OCI-LY7 (cell line): ENCODE data around the gene GIPC1. TPM values are rescaled to one million over a fixed set of nuclear protein-coding genes. Genes with fewer than 3 reads are reported as not detected.
A peak's percentile ranks its signal among the peaks of the same experiment; 100 is the strongest.

Source experiments
- BruUV-seq: library from RNA; stranded (reverse); fragments of 400-500 nt; replicated peaks from 2 replicates; lab custom pipeline; 2021; lab: Mats Ljungman, UMichigan
- CTCF ChIA-PET: fragments of 300-600 bp; sonication (Branson Sonifier 250); formaldehyde crosslinking; loops from one replicate; lab custom pipeline; 2022; ENCODE audit warnings: antibody characterized with exemption; ENCODE audit not compliant: unreplicated experiment; lab: Charles Lee
- POLR2A ChIA-PET: fragments of 300-600 bp; sonication (Branson Sonifier 250); formaldehyde crosslinking; loops from one replicate; lab custom pipeline; 2022; ENCODE audit warnings: antibody characterized with exemption; lab: Charles Lee
- DNase-seq: peaks from one replicate; pipeline ENCODE4 v3.0.0-alpha.2; 2015; ENCODE audit warnings: low spot score
- H2AFZ ChIP-seq: fragments of 200-600 bp; sonication (generic), shearing (Covaris generic); 2 replicates; pipeline ENCODE4 v1.6.1; 2014; ENCODE audit warnings: mild to moderate bottlenecking, antibody characterized with exemption, low read length, moderate library complexity
- H3K27ac ChIP-seq: fragments of 200-600 bp; sonication (generic); 2 replicates; pipeline ENCODE4 v1.5.1; 2014; ENCODE audit warnings: mixed run types, low read depth, mild to moderate bottlenecking, moderate library complexity, low read length, inconsistent platforms; ENCODE audit not compliant: poor library complexity, severe bottlenecking
- H3K36me3 ChIP-seq: fragments of 200-600 bp; sonication (generic); 2 replicates; pipeline ENCODE4 v1.6.1; 2014; ENCODE audit warnings: mild to moderate bottlenecking, antibody characterized with exemption, low read length, moderate library complexity, mixed read lengths; ENCODE audit not compliant: insufficient read depth
- H3K4me1 ChIP-seq: fragments of 200-600 bp; sonication (generic); 2 replicates; pipeline ENCODE4 v1.5.1; 2014; ENCODE audit warnings: mild to moderate bottlenecking, low read length; ENCODE audit not compliant: insufficient read depth, poor library complexity, severe bottlenecking
- H3K4me2 ChIP-seq: fragments of 200-600 bp; sonication (generic); 2 replicates; pipeline ENCODE4 v1.6.1; 2014; ENCODE audit warnings: mild to moderate bottlenecking, low read length
- H3K4me3 ChIP-seq: fragments of 200-600 bp; sonication (generic); 2 replicates; pipeline ENCODE4 v1.5.1; 2014; ENCODE audit warnings: mild to moderate bottlenecking, low read depth, low read length; ENCODE audit not compliant: poor library complexity, severe bottlenecking
- H3K79me2 ChIP-seq: fragments of 200-600 bp; sonication (generic); 2 replicates; pipeline ENCODE4 v1.6.1; 2016; ENCODE audit warnings: low read depth, mild to moderate bottlenecking, low read length, moderate library complexity, mixed read lengths; ENCODE audit not compliant: insufficient read depth
- H3K9me2 ChIP-seq: fragments of 200-600 bp; sonication (generic); 2 replicates; pipeline ENCODE4 v1.6.1; 2016; ENCODE audit warnings: mild to moderate bottlenecking, low read length, mixed read lengths; ENCODE audit not compliant: insufficient read depth
- H3K9me3 ChIP-seq: fragments of 200-600 bp; sonication (generic); 2 replicates; pipeline ENCODE4 v1.6.1; 2014; ENCODE audit warnings: mild to moderate bottlenecking, mixed run types, low read length, mixed read lengths
- H4K20me1 ChIP-seq: fragments of 200-600 bp; sonication (generic); 2 replicates; pipeline ENCODE4 v1.6.1; 2014; ENCODE audit warnings: mild to moderate bottlenecking, antibody characterized with exemption, low read length, moderate library complexity, mixed read lengths; ENCODE audit not compliant: insufficient read depth
- EZH2phosphoT487 ChIP-seq: fragments of 200-600 bp; sonication (generic); IDR thresholded peaks from 2 replicates; pipeline ENCODE4 v1.6.1; 2018; ENCODE audit warnings: low read depth, borderline replicate concordance, mild to moderate bottlenecking, mixed run types, antibody characterized with exemption, low read length, moderate library complexity, mixed read lengths
- intact Hi-C: fragments of 100-400 bp; cut with micrococcal nuclease; formaldehyde crosslinking; loops from one replicate; pipeline ENCODE4 v1.10.0; 2022; ENCODE audit not compliant: unreplicated experiment
- total RNA-seq, 2 experiments: library from RNA; depleted of rRNA in 1 of 2; stranded (reverse); fragments of >200 nt in 1 of 2; shearing (Covaris generic) in 1 of 2; gene quantifications; 2 replicates each; pipeline ENCODE4 v1.2.3, GENCODE V29; 2014 to 2022
- TF ChIP-seq, protein P1 (sequence below): fragments of 200-600 bp; sonication (generic); conservative IDR thresholded peaks from 2 replicates; pipeline ENCODE4 v1.5.1; 2014; ENCODE audit warnings: mild to moderate bottlenecking, antibody characterized with exemption, low read length, moderate library complexity, mixed read lengths

The GIPC1 gene
- total RNA-seq, 2 experiments from 2014 or later: 18.5 to 38.3 TPM

DNA sequence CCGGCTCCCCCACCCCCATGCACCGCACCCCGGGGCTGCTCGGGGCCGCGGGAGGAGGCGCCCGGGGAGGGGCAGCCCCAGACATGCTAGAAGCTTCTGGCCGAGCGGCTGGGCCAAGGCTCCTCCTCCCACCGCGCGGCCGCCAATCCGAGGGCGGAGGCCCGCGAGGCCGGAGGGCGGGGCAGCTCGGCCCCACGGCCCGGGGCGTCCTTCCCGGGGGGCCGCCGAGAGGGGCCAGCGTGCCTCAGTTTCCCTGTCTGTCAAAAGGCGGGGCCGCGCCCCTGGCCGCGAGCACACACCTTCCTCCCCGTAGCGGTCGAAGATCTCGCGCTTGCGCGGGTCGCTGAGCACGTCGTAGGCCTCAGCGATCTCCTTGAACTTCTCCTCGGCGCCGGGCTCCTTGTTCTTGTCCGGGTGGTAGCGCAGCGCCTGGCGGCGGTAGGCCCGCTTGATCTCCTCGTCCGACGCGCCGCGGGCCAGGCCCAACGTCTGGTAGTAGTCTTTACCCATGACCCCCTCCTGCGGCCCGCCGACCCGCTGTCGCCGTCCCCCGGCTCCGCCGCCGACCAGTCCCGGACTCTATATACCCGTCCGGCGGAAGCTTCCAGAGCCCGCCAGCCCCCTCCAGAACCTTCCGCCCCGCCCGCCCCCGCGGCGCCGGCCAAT lies 22.0 kb upstream of the GIPC1 start, which contains the start of gene DNAJB1:
Gene DNAJB1 (minus strand): TSS at position 558 of the 666 bp plus-strand sequence. CDS start 48 bp downstream, at position 510.
- Histone ChIP-seq H3K4me3 (peak within 1 kb of the TSS; percentile 93), H3K4me2 (peak within 1 kb of the TSS; percentile 99), H3K36me3 (peaks cover 45% of the 10 kb centered on the region), H3K79me2 (peaks cover 35% of the 10 kb centered on the region), H3K27ac (peak within 1 kb of the TSS; percentile 76), H4K20me1 (peaks cover 17% of the 10 kb centered on the region), H3K9me2 (no peaks in the 10 kb centered on the region), H3K4me1 (peaks cover 56% of the 10 kb centered on the region), H2AFZ (peak within 1 kb of the TSS; percentile 72; the same call in 1 of the 2 replicates), H3K9me3 (no peaks in the 10 kb centered on the region)
- BruUV-seq: no TSS peak
- intact Hi-C loops: loop anchor here (1.0 to 5.0 kb wide), 2 partner anchors 11 to 39 kb away; partner anchors contain the start of gene TECR
- TF ChIP-seq EZH2phosphoT487: no peak
- TF ChIP-seq, protein P1, sequence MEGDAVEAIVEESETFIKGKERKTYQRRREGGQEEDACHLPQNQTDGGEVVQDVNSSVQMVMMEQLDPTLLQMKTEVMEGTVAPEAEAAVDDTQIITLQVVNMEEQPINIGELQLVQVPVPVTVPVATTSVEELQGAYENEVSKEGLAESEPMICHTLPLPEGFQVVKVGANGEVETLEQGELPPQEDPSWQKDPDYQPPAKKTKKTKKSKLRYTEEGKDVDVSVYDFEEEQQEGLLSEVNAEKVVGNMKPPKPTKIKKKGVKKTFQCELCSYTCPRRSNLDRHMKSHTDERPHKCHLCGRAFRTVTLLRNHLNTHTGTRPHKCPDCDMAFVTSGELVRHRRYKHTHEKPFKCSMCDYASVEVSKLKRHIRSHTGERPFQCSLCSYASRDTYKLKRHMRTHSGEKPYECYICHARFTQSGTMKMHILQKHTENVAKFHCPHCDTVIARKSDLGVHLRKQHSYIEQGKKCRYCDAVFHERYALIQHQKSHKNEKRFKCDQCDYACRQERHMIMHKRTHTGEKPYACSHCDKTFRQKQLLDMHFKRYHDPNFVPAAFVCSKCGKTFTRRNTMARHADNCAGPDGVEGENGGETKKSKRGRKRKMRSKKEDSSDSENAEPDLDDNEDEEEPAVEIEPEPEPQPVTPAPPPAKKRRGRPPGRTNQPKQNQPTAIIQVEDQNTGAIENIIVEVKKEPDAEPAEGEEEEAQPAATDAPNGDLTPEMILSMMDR: no peak
- POLR2A ChIA-PET: interaction anchor here (0.5 to 1.6 kb wide), 6 partner anchors 10 to 30 kb away, joined by 3 to 6 read pairs (median 3); no protein-coding TSS in a partner anchor
- CTCF ChIA-PET: interaction anchor here (0.7 to 0.8 kb wide), 2 partner anchors 46 to 152 kb away, joined by 3 read pairs; no protein-coding TSS in a partner anchor
- peak; percentile 77 for DNase-seq

DNA sequence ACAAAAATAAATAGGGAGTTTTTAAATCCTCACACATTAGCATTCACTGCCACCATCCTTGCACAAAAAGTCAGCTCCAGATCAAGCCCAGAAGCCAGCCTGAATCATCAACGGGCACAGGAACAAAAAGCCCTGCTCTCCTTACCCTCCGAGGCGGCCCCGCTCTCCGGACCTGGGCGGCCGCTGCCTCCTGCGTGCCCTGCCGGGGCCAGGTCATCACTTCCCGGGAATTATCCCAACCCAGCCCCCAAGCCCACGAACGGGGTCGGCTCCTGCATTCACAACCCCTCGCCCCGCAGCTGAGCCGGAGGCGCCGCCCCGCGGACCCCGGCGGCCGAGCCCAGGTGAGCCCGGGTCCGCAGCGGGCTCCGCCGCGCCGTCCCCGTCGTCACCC lies 21.5 kb upstream of the GIPC1 start:
- Histone ChIP-seq H2AFZ (no peak overlapping the region), H3K36me3 (peaks cover 50% of the 10 kb centered on the region), H3K79me2 (peaks cover 35% of the 10 kb centered on the region), H3K4me3 (peak overlapping the region; percentile 93), H3K9me2 (no peaks in the 10 kb centered on the region), H4K20me1 (peaks cover 17% of the 10 kb centered on the region), H3K9me3 (no peaks in the 10 kb centered on the region), H3K27ac (peak overlapping the region; percentile 69), H3K4me2 (peak overlapping the region; percentile 99), H3K4me1 (peaks cover 50% of the 10 kb centered on the region)
- TF ChIP-seq, protein P1: no peak
- TF ChIP-seq EZH2phosphoT487: no peak
- intact Hi-C loops: loop anchor here (5.0 kb wide), 1 partner anchor 40 kb away; no protein-coding TSS in a partner anchor
- CTCF ChIA-PET: interaction anchor here (0.8 kb wide), 1 partner anchor 46 kb away, joined by 3 read pairs; no protein-coding TSS in a partner anchor
- POLR2A ChIA-PET: interaction anchor here (1.3 to 1.6 kb wide), 3 partner anchors 10 to 22 kb away, joined by 3 to 5 read pairs (median 3); no protein-coding TSS in a partner anchor
- BruUV-seq: no TSS peak
- DNase-seq: no peak
